ENCODE measurements around the gene CHAF1A. TPM values are rescaled to one million over a fixed set of nuclear protein-coding genes. Genes with fewer than 3 reads are reported as not detected.

The CHAF1A gene
- total RNA-seq, 4 donors from 2014 or later: 4.9 to 18.6 (median 8.1) TPM

DNA sequence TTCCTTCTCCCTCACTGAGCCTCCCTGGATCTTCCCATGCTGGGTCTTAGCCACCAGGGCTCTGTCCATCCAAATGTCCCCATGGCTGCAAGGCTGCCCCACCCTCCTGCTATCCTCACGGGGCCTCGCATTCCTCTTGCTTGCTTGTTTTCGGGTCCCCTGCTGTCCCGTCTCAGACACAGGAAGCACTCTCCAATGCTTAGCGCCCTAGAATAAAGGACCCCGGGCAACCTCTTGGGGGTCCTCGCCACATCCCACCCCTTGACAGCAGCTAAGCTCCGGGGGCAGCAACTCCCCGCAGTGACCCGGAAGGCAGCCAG, 25.8 kb upstream of the CHAF1A start:
- H3K27ac ChIP-seq: peak overlapping the region; percentile 55 to 100 (median 89)
- DNase-seq (ENCODE audit: low spot score in 2 of 2): no peak
- H3K4me3 ChIP-seq: no peak overlapping the region
- H3K4me1 ChIP-seq: peaks cover 11 to 97% (median 77%) of the 10 kb centered on the region in 4 donors
- TF ChIP-seq, protein P1, sequence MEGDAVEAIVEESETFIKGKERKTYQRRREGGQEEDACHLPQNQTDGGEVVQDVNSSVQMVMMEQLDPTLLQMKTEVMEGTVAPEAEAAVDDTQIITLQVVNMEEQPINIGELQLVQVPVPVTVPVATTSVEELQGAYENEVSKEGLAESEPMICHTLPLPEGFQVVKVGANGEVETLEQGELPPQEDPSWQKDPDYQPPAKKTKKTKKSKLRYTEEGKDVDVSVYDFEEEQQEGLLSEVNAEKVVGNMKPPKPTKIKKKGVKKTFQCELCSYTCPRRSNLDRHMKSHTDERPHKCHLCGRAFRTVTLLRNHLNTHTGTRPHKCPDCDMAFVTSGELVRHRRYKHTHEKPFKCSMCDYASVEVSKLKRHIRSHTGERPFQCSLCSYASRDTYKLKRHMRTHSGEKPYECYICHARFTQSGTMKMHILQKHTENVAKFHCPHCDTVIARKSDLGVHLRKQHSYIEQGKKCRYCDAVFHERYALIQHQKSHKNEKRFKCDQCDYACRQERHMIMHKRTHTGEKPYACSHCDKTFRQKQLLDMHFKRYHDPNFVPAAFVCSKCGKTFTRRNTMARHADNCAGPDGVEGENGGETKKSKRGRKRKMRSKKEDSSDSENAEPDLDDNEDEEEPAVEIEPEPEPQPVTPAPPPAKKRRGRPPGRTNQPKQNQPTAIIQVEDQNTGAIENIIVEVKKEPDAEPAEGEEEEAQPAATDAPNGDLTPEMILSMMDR (IDR thresholded peaks at IDR 0.05): no peak
- TF ChIP-seq POLR2A (IDR thresholded peaks at IDR 0.05) (no peak), EP300 (IDR thresholded peaks at IDR 0.05) (no peak)
- H3K36me3 ChIP-seq: no peaks in the 10 kb centered on the region
- H3K9me3 ChIP-seq: no peaks in the 10 kb centered on the region
- H3K27me3 ChIP-seq: no peaks in the 10 kb centered on the region
- 60 to 64% methylated on average over 10 of the region's 10 CpGs for WGBS, 2 donors

DNA sequence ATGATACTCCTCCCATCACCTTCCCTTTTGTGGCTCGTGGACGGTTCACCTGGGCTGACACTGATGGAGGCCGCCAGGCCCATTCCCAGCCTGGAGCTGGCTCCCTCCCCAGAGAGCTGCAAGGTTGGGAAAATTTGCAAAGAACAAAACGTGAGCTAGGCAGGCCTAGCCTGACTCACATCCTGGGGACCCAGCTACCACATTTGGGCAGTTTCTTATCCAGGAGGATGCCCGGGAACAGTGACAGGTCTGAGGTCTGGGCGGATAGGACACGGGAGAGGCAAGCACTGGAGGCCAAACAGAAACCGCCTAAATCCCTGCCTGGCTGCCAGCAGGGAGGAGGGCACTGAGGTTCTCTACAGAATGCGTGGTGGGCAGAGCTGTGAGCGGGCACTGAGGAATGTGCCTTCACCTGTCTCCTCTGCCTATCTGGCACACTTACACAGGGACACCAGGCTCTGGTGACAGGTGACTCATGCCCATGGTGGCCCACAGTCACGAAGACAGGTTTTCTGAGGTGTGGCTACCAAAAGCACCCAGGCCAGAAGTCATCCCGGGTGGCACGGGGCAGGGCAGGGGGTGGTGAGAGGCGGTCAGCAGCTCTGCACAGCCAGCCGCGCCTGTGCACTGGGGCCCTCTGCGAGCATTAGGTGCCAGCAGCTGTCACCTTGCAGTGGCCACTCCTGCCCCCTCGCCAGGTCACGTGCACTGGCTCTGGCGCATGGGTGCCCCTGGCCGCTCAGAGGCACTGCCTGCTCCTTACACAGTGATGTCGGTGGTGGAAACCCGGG, 25.3 kb upstream of the CHAF1A start:
- WGBS, 2 donors: 64 to 74% methylated on average over 16 to 23 of the region's 23 CpGs
- no peaks in the 10 kb centered on the region for H3K27me3 ChIP-seq
- H3K4me3 ChIP-seq: no peak overlapping the region
- no peaks in the 10 kb centered on the region for H3K36me3 ChIP-seq
- H3K4me1 ChIP-seq: peaks cover 11 to 94% (median 71%) of the 10 kb centered on the region in 4 donors
- TF ChIP-seq EP300 (IDR thresholded peaks at IDR 0.05): peak in 1 of 2 donors; percentile 36
- TF ChIP-seq POLR2A (IDR thresholded peaks at IDR 0.05): no peak
- no peaks in the 10 kb centered on the region for H3K9me3 ChIP-seq
- H3K27ac ChIP-seq: peak overlapping the region; percentile 55 to 100 (median 89)
- no peak for DNase-seq (ENCODE audit: low spot score in 2 of 2)

DNA sequence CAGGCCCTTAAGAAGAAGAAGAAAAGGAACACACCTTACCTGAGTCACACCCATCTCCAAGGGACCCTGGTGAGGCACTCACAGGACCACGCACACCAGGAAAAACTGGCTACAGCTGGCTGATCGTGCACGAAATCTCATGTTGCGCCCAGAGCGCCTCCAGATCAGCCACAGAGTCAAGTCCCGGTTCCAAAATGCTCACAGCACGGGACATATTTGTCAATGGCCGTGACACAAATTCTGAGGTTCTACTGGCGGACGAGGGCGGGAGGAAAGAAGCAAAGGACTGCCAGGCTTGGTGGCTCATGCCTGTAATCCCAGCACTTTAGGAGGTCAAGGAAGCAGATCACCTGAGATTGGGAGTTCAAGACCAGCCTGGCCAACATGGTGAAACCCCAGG, 23.6 kb upstream of the CHAF1A start:
- H3K9me3 ChIP-seq: no peaks in the 10 kb centered on the region
- no peak overlapping the region for H3K4me3 ChIP-seq
- no peak for DNase-seq (ENCODE audit: low spot score in 2 of 2)
- H3K27me3 ChIP-seq: no peaks in the 10 kb centered on the region
- no peak for TF ChIP-seq POLR2A (IDR thresholded peaks at IDR 0.05)
- TF ChIP-seq, protein P1 (IDR thresholded peaks at IDR 0.05): no peak
- TF ChIP-seq EP300 (IDR thresholded peaks at IDR 0.05): no peak
- no peaks in the 10 kb centered on the region for H3K36me3 ChIP-seq
- H3K27ac ChIP-seq: peak overlapping the region; percentile 70 to 92 (median 78)
- peaks cover 3 to 93% (median 61%) of the 10 kb centered on the region in 4 donors for H3K4me1 ChIP-seq
- 91 to 92% methylated on average over 11 of the region's 11 CpGs for WGBS, 2 donors

DNA sequence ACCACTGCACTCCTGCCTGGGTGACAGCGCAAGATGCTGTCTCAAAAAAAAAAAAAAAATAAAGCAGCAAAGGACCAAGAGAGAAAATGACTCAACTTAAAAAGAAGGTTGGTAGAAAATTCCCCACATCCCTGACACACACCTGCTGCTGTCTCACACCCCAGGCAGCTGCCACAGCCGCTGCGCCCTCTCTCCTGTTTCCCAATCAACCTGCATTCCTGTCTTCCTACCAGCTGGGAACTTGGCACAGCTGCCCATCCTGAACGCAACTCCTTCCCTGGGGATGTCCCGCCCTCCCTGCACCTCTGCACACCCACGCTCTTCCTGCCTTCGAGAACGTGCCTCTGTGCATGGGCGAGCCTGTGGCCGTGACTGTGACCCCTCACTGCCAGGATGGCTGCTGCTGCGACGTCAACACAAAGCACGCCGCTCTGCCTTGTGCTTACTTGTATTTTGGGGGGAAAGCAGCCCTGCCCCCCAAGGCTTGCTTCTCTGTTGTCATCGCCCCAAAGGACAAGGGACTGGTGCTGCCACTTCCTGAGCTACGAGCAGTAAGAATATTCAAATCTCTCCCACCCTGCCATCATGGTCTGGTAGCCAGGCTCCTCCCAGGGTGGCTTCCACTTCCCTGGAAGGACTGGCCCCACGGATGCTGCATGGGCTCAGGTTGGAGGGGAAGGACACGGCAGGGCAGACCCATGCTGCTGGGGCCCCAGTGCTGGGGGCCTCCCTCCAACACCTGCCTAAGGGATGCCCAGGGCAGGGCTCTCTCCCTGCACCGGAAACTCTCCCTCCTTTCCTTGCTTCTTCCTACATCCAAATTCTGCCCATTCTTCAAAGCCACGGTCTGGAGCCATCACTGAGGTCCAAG, 22.8 kb upstream of the CHAF1A start:
- Histone ChIP-seq H3K36me3 (no peaks in the 10 kb centered on the region), H3K9me3 (no peaks in the 10 kb centered on the region), H3K4me1 (peaks cover 3 to 92% (median 57%) of the 10 kb centered on the region in 4 donors), H3K27me3 (no peaks in the 10 kb centered on the region), H3K4me3 (peak overlapping the region in 1 of 4 donors; percentile 21), H3K27ac (peak overlapping the region; percentile 70 to 92 (median 78))
- no peak for DNase-seq (ENCODE audit: low spot score in 2 of 2)
- peak in 1 of 2 donors; percentile 64 for TF ChIP-seq EP300 (IDR thresholded peaks at IDR 0.05)
- TF ChIP-seq, protein P1 (IDR thresholded peaks at IDR 0.05): no peak
- no peak for TF ChIP-seq POLR2A (IDR thresholded peaks at IDR 0.05)
- 47 to 57% methylated on average over 20 of the region's 20 CpGs for WGBS, 2 donors

DNA sequence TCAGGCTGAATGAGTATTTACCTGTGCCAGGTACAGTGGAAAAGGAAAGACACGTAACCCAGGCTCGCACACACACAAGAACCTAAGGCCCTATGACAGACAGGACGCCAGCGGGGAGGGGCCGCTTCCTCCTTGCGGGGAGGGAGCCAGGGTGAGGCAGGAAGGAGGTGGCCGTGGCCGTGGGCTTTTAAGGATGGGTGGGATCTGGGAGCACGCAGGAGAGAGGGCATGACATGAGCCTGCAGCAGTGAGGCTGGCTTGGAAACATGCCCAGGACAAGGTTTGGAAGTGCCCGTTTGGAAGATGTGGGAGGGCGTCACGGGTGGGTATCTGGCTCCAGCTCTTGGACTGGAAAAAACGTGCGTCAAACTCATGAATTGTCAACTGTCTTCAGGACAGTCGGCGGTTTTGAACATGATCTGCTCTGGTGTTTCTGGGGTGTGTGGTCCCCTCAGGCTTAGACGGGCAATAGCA, 22.1 kb upstream of the CHAF1A start:
- Histone ChIP-seq H3K9me3 (no peaks in the 10 kb centered on the region), H3K27ac (peak overlapping the region; percentile 70 to 92 (median 78)), H3K36me3 (no peaks in the 10 kb centered on the region), H3K4me1 (peaks cover 3 to 92% (median 56%) of the 10 kb centered on the region in 4 donors), H3K27me3 (no peaks in the 10 kb centered on the region), H3K4me3 (peak overlapping the region in 1 of 4 donors; percentile 21)
- no peak for TF ChIP-seq POLR2A (IDR thresholded peaks at IDR 0.05)
- peak in 1 of 2 donors; percentile 71 for TF ChIP-seq EP300 (IDR thresholded peaks at IDR 0.05)
- TF ChIP-seq, protein P1 (IDR thresholded peaks at IDR 0.05): no peak
- no peak for DNase-seq (ENCODE audit: low spot score in 2 of 2)
- 23 to 27% methylated on average over 17 of the region's 17 CpGs for WGBS, 2 donors

All from tibial nerve (tissue), 4 donors.